Glomerular endothelial cell (primary cell): Measurements from ENCODE around the gene EIPR1. TPM values are rescaled to one million over a fixed set of nuclear protein-coding genes. Genes with fewer than 3 reads are reported as not detected.

Experiments
- DNase-seq: peaks from one replicate; pipeline ENCODE4 v3.0.0-alpha.2; 2011; ENCODE audit warnings: low read depth, low spot score; ENCODE audit errors: extremely low read depth
- total RNA-seq: library from RNA; depleted of rRNA; stranded (reverse); fragments of >200 nt; gene quantifications from 2 replicates; pipeline ENCODE4 v1.2.3, GENCODE V29; 2015

EIPR1 gene
- 40.7 and 52.8 TPM in 2 replicates for total RNA-seq

- DNase-seq, result peak; percentile 85
These were observed at the start of gene EIPR1 for GRCh38 chr2:3377612-3378432. Gene EIPR1, minus strand, starts transcription at chr2:3377818. Its CDS starts 129 bp downstream, at chr2:3377689.

GRCh38 chr2:3427272-3427671 is 49.7 kb upstream of the EIPR1 start:
- DNase-seq, result no peak

- DNase-seq, result no peak
These were observed 49.0 kb upstream of the EIPR1 start for GRCh38 chr2:3426615-3427014.

GRCh38 chr2:3424171-3424795 is 46.7 kb upstream of the EIPR1 start:
- no peak for DNase-seq

GRCh38 chr2:3423492-3424170 is 46.0 kb upstream of the EIPR1 start:
- DNase-seq, result no peak

GRCh38 chr2:3422161-3422779 is 44.7 kb upstream of the EIPR1 start:
- no peak for DNase-seq

- no peak for DNase-seq
These were observed 44.0 kb upstream of the EIPR1 start for GRCh38 chr2:3421580-3421979.

GRCh38 chr2:3420769-3421397 is 43.3 kb upstream of the EIPR1 start:
- no peak for DNase-seq

- DNase-seq, result no peak
These were observed 42.6 kb upstream of the EIPR1 start for GRCh38 chr2:3420076-3420768.

- no peak for DNase-seq
These were observed 41.3 kb upstream of the EIPR1 start for GRCh38 chr2:3418766-3419404.

GRCh38 chr2:3414133-3414860 is 36.7 kb upstream of the EIPR1 start:
- DNase-seq, result no peak

- DNase-seq, result no peak
These were observed 36.1 kb upstream of the EIPR1 start for GRCh38 chr2:3413697-3414096.

- no peak for DNase-seq
These were observed 33.5 kb upstream of the EIPR1 start for GRCh38 chr2:3411103-3411502.

GRCh38 chr2:3409627-3410170 is 32.1 kb upstream of the EIPR1 start:
- DNase-seq, result no peak

GRCh38 chr2:3408781-3409180 is 31.2 kb upstream of the EIPR1 start:
- DNase-seq, result no peak

GRCh38 chr2:3406501-3406900 is 28.9 kb upstream of the EIPR1 start:
- DNase-seq, result no peak

GRCh38 chr2:3405876-3406275 is 28.3 kb upstream of the EIPR1 start:
- no peak for DNase-seq

- DNase-seq, result no peak
These were observed 27.7 kb upstream of the EIPR1 start for GRCh38 chr2:3405307-3405706.
